HG03280 (cell line): ENCODE data around the gene MYO1C.
A peak's percentile ranks its signal among the peaks of the same experiment; 100 is the strongest.
"Not testable (repeated sequence)": the region's sequence is repeated elsewhere in the genome, so short reads cannot be mapped to it uniquely, and the experiment has no call there.

Experiments
- ATAC-seq: cut with Tn5 transposase; IDR thresholded peaks from one replicate; pipeline ENCODE4 v1.9.1; 2021; ENCODE audit warnings: mild to moderate bottlenecking, moderate library complexity; ENCODE audit not compliant: unreplicated experiment

MYO1C gene, protein sequence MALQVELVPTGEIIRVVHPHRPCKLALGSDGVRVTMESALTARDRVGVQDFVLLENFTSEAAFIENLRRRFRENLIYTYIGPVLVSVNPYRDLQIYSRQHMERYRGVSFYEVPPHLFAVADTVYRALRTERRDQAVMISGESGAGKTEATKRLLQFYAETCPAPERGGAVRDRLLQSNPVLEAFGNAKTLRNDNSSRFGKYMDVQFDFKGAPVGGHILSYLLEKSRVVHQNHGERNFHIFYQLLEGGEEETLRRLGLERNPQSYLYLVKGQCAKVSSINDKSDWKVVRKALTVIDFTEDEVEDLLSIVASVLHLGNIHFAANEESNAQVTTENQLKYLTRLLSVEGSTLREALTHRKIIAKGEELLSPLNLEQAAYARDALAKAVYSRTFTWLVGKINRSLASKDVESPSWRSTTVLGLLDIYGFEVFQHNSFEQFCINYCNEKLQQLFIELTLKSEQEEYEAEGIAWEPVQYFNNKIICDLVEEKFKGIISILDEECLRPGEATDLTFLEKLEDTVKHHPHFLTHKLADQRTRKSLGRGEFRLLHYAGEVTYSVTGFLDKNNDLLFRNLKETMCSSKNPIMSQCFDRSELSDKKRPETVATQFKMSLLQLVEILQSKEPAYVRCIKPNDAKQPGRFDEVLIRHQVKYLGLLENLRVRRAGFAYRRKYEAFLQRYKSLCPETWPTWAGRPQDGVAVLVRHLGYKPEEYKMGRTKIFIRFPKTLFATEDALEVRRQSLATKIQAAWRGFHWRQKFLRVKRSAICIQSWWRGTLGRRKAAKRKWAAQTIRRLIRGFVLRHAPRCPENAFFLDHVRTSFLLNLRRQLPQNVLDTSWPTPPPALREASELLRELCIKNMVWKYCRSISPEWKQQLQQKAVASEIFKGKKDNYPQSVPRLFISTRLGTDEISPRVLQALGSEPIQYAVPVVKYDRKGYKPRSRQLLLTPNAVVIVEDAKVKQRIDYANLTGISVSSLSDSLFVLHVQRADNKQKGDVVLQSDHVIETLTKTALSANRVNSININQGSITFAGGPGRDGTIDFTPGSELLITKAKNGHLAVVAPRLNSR

GRCh38 chr17:1492249-1493206 is at the start of gene MYO1C:
Gene MYO1C, minus strand, starts transcription at chr17:1492686. Its CDS starts 199 bp downstream, at chr17:1492487.
- no peak for ATAC-seq

GRCh38 chr17:1541367-1541904 is 49.0 kb upstream of the MYO1C start:
- ATAC-seq = no peak

- ATAC-seq = no peak
Observed at GRCh38 chr17:1539811-1540210, 47.3 kb upstream of the MYO1C start.

- ATAC-seq = no peak
Observed at GRCh38 chr17:1535737-1536136, 43.3 kb upstream of the MYO1C start.

DNA sequence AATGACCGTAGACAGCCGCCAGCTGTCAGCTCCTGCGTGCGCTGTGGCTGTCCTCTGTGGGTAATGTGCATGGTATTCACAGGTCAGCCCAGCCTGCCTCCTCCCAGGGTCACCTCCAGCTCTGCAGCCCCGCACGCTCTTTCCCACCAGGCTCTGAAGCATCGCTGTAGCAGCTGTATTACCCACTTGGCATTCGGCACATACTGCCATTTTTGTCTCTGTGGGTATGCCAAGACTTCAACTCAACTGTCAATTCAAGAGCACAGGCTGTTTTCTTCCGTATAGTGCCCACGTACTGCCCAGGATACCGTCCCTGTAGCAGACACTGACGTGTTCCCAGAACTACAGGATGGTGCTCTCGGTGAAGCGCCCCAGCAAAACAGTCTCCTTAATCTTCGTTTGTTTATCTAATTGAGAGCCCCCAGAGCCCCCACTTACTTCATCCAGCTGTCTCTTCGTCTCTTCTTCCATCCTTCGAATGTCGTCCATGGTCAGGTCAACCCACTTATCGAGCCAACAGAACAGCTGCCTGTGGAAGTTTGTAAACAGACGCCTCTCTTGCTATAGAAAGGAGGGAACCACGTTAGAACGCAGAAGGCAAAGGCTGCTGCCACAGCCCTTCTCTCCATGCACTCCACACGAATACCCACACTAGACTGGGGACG is 41.3 kb upstream of the MYO1C start:
- ATAC-seq = no peak

DNA sequence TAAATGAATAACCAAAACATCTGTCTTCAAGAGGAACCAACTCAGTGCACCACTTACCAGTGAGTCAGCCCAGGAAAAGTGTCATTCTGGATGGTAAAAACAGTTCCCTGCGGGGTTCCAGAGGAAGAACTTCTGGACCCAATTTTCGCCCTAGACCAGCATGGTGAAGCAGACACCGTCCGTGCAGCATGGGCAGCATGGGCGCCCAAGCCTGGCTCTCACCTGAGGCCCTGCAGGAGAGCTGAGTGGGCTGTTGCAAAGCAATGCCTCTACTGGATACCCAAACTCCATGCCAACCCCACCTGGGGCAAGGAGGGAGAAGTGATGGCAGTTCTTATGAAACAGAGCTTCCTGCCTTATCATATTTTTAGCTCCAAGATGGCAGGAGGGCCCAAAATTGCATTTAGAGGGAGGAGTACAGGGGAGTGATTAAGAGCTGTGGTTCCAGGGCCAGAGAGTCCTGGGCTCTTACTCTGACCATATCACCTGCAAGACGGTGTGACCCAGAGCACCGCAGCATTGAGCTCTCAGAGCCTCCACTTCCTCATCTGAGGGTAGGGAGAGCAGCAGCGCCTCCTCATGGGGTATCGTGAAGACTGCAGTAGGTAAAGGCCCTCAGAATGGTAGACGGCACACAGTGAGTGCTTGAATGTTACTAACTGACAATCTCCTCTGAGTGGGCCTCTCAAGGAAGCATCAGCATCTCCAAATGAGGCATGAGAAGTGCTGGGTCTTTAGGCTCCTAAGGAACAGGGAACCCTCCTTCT is 40.5 kb upstream of the MYO1C start:
- ATAC-seq = no peak

- ATAC-seq = no peak
Observed at GRCh38 chr17:1529863-1530262, 37.4 kb upstream of the MYO1C start.

DNA sequence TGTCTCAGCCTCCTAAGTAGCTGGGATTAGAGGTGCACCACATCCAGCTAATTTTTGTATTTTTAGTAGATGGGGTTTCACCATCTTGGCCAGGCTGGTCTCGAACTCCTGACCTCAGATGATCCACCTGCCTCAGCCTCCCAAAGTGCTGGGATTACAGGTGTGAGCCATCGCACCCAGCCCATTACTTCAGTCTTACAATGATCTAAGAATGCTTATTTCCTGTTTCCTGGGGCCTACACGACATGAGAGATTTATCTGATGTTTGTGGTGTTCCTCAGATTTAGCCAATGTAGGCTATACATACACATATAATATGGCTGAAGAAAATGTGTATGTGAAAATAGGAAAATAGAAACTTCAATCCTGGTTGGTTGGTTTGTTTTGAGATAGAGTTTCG is 34.4 kb upstream of the MYO1C start:
- not testable (repeated sequence) for ATAC-seq

- ATAC-seq = no peak
Observed at GRCh38 chr17:1522626-1523025, 30.1 kb upstream of the MYO1C start.

GRCh38 chr17:1521086-1521640 is 28.7 kb upstream of the MYO1C start:
- no peak for ATAC-seq

DNA sequence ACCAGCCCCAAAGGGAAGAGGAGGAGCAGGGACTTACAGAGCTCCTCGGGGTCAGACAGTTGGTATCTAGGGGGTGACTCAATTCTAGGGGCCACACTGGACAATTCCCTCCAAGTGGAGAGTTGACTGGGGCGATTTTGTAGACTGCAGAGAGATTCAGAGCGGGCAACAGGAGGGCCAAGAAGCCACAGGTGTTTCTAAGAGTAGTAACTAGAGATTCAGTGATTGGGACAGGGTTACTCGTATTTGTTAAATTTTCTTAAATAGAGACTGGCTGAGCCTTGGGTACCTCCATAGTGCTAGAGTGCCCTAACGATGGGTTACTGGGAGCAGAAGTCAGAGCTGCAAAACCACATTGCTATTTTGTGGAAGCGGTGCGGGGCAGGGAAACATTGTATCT is 27.2 kb upstream of the MYO1C start:
- ATAC-seq = no peak

- ATAC-seq = no peak
Observed at GRCh38 chr17:1518410-1518809, 25.9 kb upstream of the MYO1C start.

- peak; percentile 91 for ATAC-seq
Observed at GRCh38 chr17:1516388-1517161, 24.1 kb upstream of the MYO1C start, which contains the start of gene INPP5K. Gene INPP5K, minus strand, starts transcription at chr17:1516612. Its CDS starts 113 bp downstream, at chr17:1516499.

- ATAC-seq = no peak
Observed at GRCh38 chr17:1515640-1516387, 23.3 kb upstream of the MYO1C start.

DNA sequence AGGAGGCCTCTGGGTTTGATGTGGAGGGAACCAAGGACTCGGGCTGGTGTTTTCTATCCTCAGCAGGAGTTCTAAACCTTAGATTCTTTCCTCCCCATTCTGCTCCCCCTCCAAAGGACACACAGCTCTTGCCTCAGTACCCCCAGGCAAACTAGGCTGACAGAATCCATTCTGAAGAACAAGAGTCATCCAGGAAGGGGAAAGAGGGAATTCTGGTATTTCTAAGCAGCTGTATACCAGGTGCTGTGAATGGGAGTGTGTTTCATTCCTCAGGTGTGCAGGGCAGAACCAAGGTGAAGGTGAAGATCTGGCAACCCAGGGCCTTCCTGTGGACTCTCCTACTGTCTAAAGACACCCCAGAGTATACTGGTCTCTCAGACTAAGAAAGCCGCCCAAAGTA is 19.9 kb upstream of the MYO1C start:
- no peak for ATAC-seq

DNA sequence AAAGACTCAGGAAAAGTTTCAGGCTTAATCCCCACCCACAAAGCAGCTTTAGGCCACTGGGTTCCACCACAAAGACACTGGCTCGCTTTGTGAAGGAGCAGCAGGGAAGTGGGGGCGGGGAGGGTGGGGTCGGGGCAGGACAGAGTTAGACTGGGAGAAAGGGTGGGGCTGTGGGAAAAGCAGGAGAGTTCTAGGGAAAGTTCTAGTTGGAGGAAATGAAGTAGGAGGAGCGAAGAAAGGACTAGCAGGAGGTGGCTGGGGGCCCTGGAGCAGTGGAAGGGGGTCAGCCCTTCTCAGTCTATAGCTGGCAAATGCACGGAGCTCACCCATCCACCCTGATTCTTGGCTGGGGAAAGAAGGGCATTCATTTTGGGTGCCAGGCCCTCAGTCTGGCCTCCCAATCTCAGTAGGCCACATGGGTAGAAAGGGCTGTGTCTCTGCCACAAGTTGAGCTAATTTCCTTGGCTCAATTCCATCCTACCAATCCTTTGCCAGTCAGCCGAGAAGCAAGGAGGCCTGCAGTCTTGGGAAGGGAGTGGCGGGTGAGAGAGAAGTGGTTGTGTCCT is 19.4 kb upstream of the MYO1C start:
- ATAC-seq = no peak

GRCh38 chr17:1511290-1511689 is 18.8 kb upstream of the MYO1C start:
- no peak for ATAC-seq
